HG02798 (cell line): Measurements from ENCODE around the gene AFM.

Experiments used
- ATAC-seq: cut with Tn5 transposase; IDR thresholded peaks from one replicate; pipeline ENCODE4 v1.9.1; 2021; ENCODE audit warnings: mild to moderate bottlenecking; ENCODE audit not compliant: unreplicated experiment, poor library complexity

AFM gene

DNA sequence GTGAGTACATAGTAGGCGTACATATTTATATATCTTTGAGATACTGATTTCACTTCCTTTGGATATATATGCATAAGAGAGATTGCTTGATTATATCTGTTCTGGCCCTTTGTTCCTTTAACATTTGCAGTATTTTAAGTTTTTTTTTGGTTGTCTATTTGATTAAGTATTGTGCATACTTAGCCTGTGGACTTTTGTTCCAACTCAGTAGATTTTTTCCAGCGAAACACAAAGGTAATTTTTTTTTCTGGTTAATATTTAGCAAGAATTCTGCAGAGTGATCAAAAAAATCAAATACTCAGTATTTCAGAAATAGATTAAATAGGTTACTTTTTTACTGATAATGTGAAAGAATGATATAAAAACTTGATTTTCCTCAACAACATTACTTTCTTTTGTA lies at the start of gene AFM:
AFM (plus strand) TSS at position 388 of the 400 bp plus-strand sequence. CDS start 31 bp downstream, outside the sequence.
- no peak for ATAC-seq

DNA sequence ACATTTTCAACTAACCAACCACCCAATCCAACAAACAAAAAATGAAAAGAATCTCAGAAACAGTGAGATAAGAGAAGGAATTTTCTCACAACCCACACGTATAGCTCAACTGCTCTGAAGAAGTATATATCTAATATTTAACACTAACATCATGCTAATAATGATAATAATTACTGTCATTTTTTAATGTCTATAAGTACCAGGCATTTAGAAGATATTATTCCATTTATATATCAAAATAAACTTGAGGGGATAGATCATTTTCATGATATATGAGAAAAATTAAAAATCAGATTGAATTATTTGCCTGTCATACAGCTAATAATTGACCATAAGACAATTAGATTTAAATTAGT lies 49.8 kb upstream of the AFM start:
- ATAC-seq: no peak

- no peak for ATAC-seq
Measured at GRCh38 chr4:73432169-73433000, 49.2 kb upstream of the AFM start.

DNA sequence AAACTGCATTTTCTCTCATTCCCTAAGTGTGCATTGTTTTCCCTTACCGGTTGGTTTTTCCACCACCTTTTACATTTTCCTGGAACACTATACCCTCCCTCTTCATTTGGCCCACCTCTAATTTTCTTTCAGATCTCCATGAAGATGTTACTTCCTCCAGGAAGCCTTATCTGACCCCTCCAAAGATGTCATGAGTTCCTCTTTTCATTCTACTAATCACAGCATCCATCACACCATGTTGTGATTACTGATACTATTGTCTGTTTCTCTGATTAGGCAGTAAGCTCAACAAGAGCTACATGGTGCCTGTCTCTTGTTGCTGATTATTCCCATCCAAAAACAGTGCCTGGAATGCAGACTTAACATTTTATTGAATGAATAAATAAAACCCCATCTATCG lies 48.4 kb upstream of the AFM start:
- ATAC-seq: no peak

DNA sequence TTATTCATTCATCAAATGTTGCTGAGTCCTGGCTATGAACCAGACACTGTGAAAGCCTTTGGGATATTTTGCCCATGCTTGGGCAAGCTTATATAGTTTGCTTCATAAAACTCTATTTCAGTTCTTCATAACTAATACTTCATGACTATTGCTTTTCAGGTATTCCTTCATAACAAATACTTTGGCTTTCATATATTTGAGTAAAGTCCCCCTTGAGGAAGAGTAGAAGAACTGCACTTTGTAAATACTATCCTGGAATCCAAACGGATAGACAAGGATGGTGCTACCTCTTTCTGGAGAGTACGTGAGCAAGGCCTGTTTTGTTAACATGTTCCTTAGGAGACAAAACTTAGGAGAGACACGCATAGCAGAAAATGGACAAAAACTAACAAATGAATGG lies 47.2 kb upstream of the AFM start:
- ATAC-seq: peak; percentile 68

GRCh38 chr4:73435984-73436383 lies 45.6 kb upstream of the AFM start, which contains the start of gene AFP:
TSS of gene AFP (plus strand) at chr4:73436221. CDS start at chr4:73436263, 42 bp downstream.
- ATAC-seq: no peak

DNA sequence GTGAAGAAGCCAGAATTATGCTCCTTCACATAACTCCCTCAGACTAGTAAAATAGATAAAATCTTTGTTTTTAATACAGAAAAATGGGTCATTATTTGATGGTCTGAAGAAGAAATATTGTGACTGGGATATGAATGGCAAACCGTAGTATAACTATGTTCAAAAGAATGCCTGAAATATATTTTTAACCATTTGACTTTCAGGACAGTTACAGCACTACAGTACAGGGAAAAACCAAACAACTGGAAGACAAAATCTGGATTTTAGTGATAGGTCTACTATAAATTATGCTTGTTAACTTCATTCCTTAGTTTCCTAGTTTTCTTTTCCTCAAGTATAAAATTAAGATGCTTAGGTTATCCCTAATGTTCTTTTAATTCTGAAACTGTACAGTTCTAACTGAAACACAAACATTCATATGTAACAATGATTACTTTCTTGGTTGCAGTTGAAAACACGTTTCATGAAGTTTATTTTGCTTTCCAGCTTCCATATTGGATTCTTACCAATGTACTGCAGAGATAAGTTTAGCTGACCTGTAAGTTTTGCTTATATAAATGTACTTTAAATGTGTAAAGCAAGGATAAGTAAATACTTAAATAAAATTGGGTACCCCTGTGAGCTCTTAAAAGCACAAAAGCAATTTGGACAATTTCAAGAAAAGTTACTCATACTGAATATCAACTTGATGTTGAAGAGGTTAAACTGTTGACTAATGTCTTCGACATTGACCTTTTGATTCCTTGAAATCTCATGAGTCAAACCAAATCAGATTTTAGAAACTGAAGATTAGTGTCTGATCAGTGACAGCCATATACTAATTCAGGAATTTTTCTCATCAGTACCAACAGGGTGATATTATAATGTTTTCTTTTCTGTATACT lies 44.6 kb upstream of the AFM start:
- ATAC-seq: no peak

- ATAC-seq: no peak
Measured at GRCh38 chr4:73437558-73437956, 44.0 kb upstream of the AFM start.

- no peak for ATAC-seq
Measured at GRCh38 chr4:73438048-73438447, 43.5 kb upstream of the AFM start.

GRCh38 chr4:73438582-73439215 lies 42.8 kb upstream of the AFM start:
- no peak for ATAC-seq

DNA sequence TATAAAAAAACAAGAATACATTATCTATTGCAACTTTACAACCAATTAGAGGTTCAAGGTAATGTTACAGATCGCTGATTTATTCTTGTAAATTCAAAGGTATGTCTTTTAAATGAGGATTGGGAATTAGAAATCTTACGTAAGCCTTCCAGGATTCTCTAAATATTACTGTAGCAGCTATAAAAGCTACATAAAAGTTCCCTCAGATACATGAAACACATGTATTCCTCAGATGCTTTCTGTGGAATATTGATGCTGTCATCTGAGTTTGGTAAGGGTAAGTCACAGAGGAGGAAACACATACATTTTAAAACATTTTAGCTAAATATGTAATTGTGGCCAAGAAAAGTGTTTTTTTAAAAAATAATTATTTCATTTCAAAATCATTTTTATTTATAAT lies 42.1 kb upstream of the AFM start:
- ATAC-seq: no peak

DNA sequence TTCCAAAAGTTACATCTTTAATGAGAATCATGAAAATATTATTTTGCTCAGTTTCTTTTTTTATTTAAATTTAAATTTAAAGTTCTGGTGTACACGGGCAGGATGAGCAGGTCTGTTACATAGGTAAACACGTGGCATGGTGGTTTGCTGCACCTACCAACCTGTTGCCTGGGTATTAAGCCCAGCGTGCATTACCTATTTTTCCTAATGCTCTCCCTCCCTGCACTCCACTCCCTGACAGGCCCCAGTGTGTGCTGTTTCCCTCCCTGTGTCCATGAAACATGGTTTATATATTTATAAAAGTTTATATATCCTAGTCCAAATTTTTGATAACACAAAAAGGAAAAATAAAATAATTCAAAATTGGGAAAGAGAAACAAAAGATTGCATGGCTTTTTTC lies 41.6 kb upstream of the AFM start:
- ATAC-seq: no peak

DNA sequence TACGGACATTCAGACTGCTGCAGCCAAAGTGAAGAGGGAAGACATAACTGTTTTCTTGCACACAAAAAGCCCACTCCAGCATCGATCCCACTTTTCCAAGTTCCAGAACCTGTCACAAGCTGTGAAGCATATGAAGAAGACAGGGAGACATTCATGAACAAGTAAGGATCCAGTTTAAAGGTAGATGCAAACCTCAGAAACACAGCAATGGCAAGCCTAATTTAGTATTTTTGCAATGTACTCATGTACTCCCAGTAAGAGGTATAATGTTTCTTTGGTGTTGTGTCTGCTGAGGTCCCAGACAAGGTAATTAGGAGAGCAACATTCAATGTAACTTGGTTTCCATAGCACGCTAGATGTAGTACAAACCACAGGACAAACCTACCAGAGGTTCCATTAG lies 40.9 kb upstream of the AFM start:
- ATAC-seq: no peak

DNA sequence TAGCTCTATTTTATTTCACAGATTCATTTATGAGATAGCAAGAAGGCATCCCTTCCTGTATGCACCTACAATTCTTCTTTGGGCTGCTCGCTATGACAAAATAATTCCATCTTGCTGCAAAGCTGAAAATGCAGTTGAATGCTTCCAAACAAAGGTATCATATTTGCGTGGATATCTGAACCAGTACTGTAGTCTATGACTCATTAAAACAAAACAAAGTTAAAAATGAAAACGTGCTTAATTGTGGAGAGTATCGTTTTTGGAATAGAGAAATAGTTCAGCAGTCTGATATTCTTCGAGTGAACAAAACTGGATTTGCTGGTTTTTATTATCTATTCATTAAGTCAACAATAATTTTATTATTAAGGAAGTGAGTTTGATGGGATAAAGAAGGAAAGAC lies 39.3 kb upstream of the AFM start:
- no peak for ATAC-seq

GRCh38 chr4:73443224-73443623 lies 38.3 kb upstream of the AFM start:
- no peak for ATAC-seq

DNA sequence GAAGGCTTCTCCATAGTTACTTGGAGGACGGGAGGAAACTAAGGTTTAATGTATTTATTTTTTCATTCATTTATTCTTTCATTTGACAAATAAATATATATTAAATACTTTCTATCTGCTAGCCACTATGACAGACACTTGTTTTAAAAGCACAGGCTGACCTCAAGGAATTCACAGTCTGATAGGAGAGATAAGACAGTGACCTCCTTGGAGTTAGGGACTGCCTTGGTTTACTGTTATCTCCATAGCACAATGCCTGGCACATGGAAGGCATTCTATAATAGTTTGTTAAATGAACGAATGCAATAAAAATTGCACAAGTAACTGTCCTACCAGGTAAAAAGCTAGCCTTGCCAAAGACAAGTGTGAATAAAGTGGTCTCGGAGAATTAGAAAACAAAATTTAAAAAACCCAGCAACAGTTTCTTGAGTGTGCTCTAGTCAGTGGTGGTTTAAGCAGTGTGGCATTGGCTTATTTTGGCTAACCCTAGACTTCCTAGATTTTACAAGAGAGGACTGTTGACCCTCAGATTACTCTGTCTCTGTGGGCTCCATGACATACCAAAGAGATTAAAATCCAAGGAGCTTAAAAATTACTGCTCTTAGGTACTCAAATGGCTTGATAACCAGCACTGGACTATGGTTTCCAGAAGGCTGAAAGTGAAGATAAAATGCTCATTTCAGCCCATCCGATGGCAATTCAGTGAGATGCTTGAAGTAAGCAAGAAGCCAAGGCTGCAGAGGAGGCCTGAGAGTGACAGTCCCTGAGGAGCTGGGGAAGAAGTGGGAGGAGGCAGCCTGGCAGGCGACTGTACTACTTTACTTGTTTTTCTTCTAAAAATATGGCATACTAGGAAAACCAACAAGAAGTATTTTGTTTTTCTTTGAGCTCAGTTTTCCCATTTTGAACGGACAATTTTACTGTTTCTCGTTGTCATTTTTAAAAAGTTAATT lies 35.9 kb upstream of the AFM start:
- ATAC-seq: no peak

- peak; percentile 99 for ATAC-seq
Measured at GRCh38 chr4:73446336-73446938, 35.1 kb upstream of the AFM start.

- ATAC-seq: no peak
Measured at GRCh38 chr4:73447671-73448070, 33.9 kb upstream of the AFM start.

DNA sequence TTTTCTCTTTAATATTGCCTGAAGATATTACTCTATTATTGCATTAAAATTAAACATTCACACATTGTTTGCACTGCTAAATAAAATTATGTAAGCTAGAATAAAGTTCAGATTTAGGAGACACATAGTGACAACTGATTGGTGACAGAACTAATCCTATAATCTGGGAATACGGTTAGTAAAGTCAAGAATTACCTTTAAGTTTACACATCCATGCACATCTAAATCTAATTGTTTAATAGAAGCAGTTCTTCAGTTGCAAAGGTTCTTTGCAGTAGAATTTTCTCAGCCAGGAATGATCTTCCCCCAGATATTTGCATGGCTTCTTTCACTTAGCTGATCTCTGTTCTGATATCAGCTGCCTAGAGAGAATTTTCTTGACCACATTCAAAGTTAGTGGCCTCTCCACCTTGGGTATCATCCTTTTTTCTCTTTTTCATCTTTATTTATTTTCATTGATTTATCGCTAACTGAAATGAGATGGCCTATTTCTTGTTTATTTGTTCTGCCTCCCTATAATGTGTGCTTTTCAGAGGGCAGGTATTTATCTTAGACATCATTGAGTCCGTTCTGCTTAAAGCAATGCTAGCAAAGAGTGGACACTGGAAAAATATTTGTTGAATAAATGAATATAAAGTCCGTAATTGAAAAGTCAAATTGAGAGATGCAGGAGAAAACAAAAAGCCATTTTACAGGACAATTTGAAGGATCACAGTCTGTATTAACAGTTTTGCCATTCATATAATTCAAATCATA lies 32.9 kb upstream of the AFM start:
- ATAC-seq: no peak
